SIG-M5 treated with dmso at 0.1 percent for 504 hours (cell line): Measurements from ENCODE around the gene SLC25A22.

Source experiments
- DNase-seq: peaks from one replicate; lab custom pipeline; 2025; ENCODE audit not compliant: unreplicated experiment; lab: John Stamatoyannopoulos, UW

SLC25A22 gene

GRCh38 chr11:791658-792534 lies 6.2 kb downstream of the SLC25A22 start:
- DNase-seq, result no peak

- DNase-seq, result no peak
Observed at GRCh38 chr11:790721-791564, 7.1 kb downstream of the SLC25A22 start.

- DNase-seq, result no peak
Observed at GRCh38 chr11:789943-790342, 8.1 kb downstream of the SLC25A22 start, which contains the start of gene CEND1. CEND1 (minus strand) TSS chr11:790090; CDS start chr11:788576, 1,514 bp downstream.

- DNase-seq, result no peak
Observed at GRCh38 chr11:788953-789940, 8.8 kb downstream of the SLC25A22 start.

- DNase-seq, result no peak
Observed at GRCh38 chr11:788009-788640, 10.0 kb downstream of the SLC25A22 start.

GRCh38 chr11:787084-787675 lies 10.9 kb downstream of the SLC25A22 start:
- no peak for DNase-seq

GRCh38 chr11:786235-787083 lies 11.6 kb downstream of the SLC25A22 start:
- DNase-seq, result no peak

GRCh38 chr11:783581-784015 lies 14.5 kb downstream of the SLC25A22 start:
- no peak for DNase-seq

GRCh38 chr11:782264-783174 lies 15.6 kb downstream of the SLC25A22 start:
- DNase-seq, result no peak

GRCh38 chr11:779955-780532 lies 18.0 kb downstream of the SLC25A22 start:
- DNase-seq, result no peak

GRCh38 chr11:778976-779954 lies 18.8 kb downstream of the SLC25A22 start:
- DNase-seq, result no peak

GRCh38 chr11:777288-778255 lies 20.5 kb downstream of the SLC25A22 start, which contains the start of gene GATD1:
GATD1 (minus strand) TSS chr11:777487; CDS start chr11:777462, 25 bp downstream.
- peak; percentile 71 for DNase-seq

- DNase-seq, result peak; percentile 35
Observed at GRCh38 chr11:776561-777287, 21.4 kb downstream of the SLC25A22 start.

- no peak for DNase-seq
Observed at GRCh38 chr11:776263-776560, 21.9 kb downstream of the SLC25A22 start.
